ENCODE data around the gene OPN5. TPM values are rescaled to one million over a fixed set of nuclear protein-coding genes. Genes with fewer than 3 reads are reported as not detected.
A peak's percentile ranks its signal among the peaks of the same experiment; 100 is the strongest.
"Not testable (repeated sequence)": the region's sequence is repeated elsewhere in the genome, so short reads cannot be mapped to it uniquely, and the experiment has no call there.

The OPN5 gene
- total RNA-seq, result not detected
- long read RNA-seq, result 0 reads

- ATAC-seq (no peak), DNase-seq (ENCODE audit: missing footprints) (no peak)
- intact Hi-C loops (cut with DNase I), result loop anchor here (2.0 kb wide), 1 partner anchor 367 kb away; no protein-coding TSS in a partner anchor
Measured at GRCh38 chr6:47781732-47782131, at the start of gene OPN5. Gene OPN5 (plus strand): TSS chr6:47782032. CDS start chr6:47782067, 35 bp downstream.

- ATAC-seq (no peak), DNase-seq (ENCODE audit: missing footprints) (no peak)
- intact Hi-C loops (cut with DNase I), result loop anchor here (2.0 to 5.0 kb wide), 2 partner anchors 103 to 322 kb away; no protein-coding TSS in a partner anchor
Measured at GRCh38 chr6:47733879-47734558, 47.8 kb upstream of the OPN5 start.

- DNase-seq (ENCODE audit: missing footprints), result no peak
- intact Hi-C loops (cut with DNase I), result loop anchor here (2.0 to 5.0 kb wide), 3 partner anchors 88 to 323 kb away; no protein-coding TSS in a partner anchor
- no peak for ATAC-seq
Measured at GRCh38 chr6:47734831-47735481, 46.9 kb upstream of the OPN5 start.

- ATAC-seq, result no peak
- intact Hi-C loops (cut with DNase I), result loop anchor here (5.0 kb wide), 1 partner anchor 89 kb away; no protein-coding TSS in a partner anchor
- no peak for DNase-seq (ENCODE audit: missing footprints)
Measured at GRCh38 chr6:47736083-47736700, 45.6 kb upstream of the OPN5 start.

- DNase-seq (ENCODE audit: missing footprints) (no peak), ATAC-seq (no peak)
- intact Hi-C loops (cut with DNase I), result loop anchor here (5.0 kb wide), 1 partner anchor 90 kb away; no protein-coding TSS in a partner anchor
Measured at GRCh38 chr6:47737406-47737805, 44.4 kb upstream of the OPN5 start.

GRCh38 chr6:47740714-47741113 lies 41.1 kb upstream of the OPN5 start:
- no peak for DNase-seq (ENCODE audit: missing footprints)
- intact Hi-C loops (cut with DNase I), result no loop called here
- ATAC-seq, result no peak

GRCh38 chr6:47741807-47742206 lies 40.0 kb upstream of the OPN5 start:
- DNase-seq (ENCODE audit: missing footprints) (no peak), ATAC-seq (peak; percentile 87)
- intact Hi-C loops (cut with DNase I), result no loop called here

- intact Hi-C loops (cut with DNase I), result no loop called here
- DNase-seq (ENCODE audit: missing footprints) (no peak), ATAC-seq (no peak)
Measured at GRCh38 chr6:47743744-47744143, 38.1 kb upstream of the OPN5 start.

GRCh38 chr6:47745269-47745668 lies 36.6 kb upstream of the OPN5 start:
- intact Hi-C loops (cut with DNase I); ATAC-seq; DNase-seq (ENCODE audit: missing footprints): not testable (repeated sequence)

GRCh38 chr6:47749757-47750156 lies 32.1 kb upstream of the OPN5 start:
- no peak for ATAC-seq
- DNase-seq (ENCODE audit: missing footprints), result no peak
- intact Hi-C loops (cut with DNase I), result no loop called here

- DNase-seq (ENCODE audit: missing footprints), result no peak
- no peak for ATAC-seq
- intact Hi-C loops (cut with DNase I), result no loop called here
Measured at GRCh38 chr6:47752801-47753200, 29.0 kb upstream of the OPN5 start.

GRCh38 chr6:47759364-47759763 lies 22.5 kb upstream of the OPN5 start:
- no peak for DNase-seq (ENCODE audit: missing footprints)
- ATAC-seq, result no peak
- intact Hi-C loops (cut with DNase I), result no loop called here

GRCh38 chr6:47762502-47762901 lies 19.3 kb upstream of the OPN5 start:
- no peak for ATAC-seq
- DNase-seq (ENCODE audit: missing footprints), result no peak
- intact Hi-C loops (cut with DNase I), result no loop called here

- intact Hi-C loops (cut with DNase I), result no loop called here
- ATAC-seq (no peak), DNase-seq (ENCODE audit: missing footprints) (no peak)
Measured at GRCh38 chr6:47766445-47766844, 15.4 kb upstream of the OPN5 start.

GRCh38 chr6:47767102-47767501 lies 14.7 kb upstream of the OPN5 start:
- no peak for ATAC-seq
- intact Hi-C loops (cut with DNase I), result no loop called here
- DNase-seq (ENCODE audit: missing footprints), result no peak

GRCh38 chr6:47769982-47770381 lies 11.8 kb upstream of the OPN5 start:
- DNase-seq (ENCODE audit: missing footprints), result no peak
- no peak for ATAC-seq
- intact Hi-C loops (cut with DNase I), result no loop called here

GRCh38 chr6:47772359-47772758 lies 9.5 kb upstream of the OPN5 start:
- intact Hi-C loops (cut with DNase I), result no loop called here
- DNase-seq (ENCODE audit: missing footprints) (no peak), ATAC-seq (no peak)

- ATAC-seq (no peak), DNase-seq (ENCODE audit: missing footprints) (no peak)
- intact Hi-C loops (cut with DNase I), result no loop called here
Measured at GRCh38 chr6:47773005-47773404, 8.8 kb upstream of the OPN5 start.

GRCh38 chr6:47780510-47781356 lies 1.1 kb upstream of the OPN5 start:
- peak; percentile 79 for ATAC-seq
- intact Hi-C loops (cut with DNase I), result loop anchor here (1.0 to 2.0 kb wide), 2 partner anchors 149 to 366 kb away; no protein-coding TSS in a partner anchor
- DNase-seq (ENCODE audit: missing footprints), result no peak

All from Right ventricle myocardium inferior (tissue), 1 donor.